ENCODE data around the gene UTP18. TPM values are rescaled to one million over a fixed set of nuclear protein-coding genes. Genes with fewer than 3 reads are reported as not detected.
A peak's percentile ranks its signal among the peaks of the same experiment; 100 is the strongest.
"Not testable (repeated sequence)": the region's sequence is repeated elsewhere in the genome, so short reads cannot be mapped to it uniquely, and the experiment has no call there.

The UTP18 gene
- polyA plus RNA-seq: 10 to 100 TPM in 1 of 2 donors, 1 to 10 TPM in 1; 8.4 to 23.1 TPM

GRCh38 chr17:51260237-51261023 is at the start of gene UTP18:
Gene UTP18 (plus strand): TSS chr17:51260546. CDS start chr17:51260585, 39 bp downstream.
- peak within 1 kb of the TSS; percentile 82 to 99 for H3K4me3 ChIP-seq (ENCODE audit: low read depth in 1 of 2, low read length in 2 of 2)
- H3K27ac ChIP-seq (ENCODE audit: low read depth in 2 of 2, low read length in 1 of 2): peak within 1 kb of the TSS; percentile 95 to 99
- WGBS, 2 donors: 0 to 1% methylated on average over 77 to 93 of the region's 93 CpGs
- no peaks in the 10 kb centered on the region for H3K9me3 ChIP-seq (ENCODE audit: control insufficient read depth in 2 of 2, insufficient read depth in 1 of 2, low read depth in 1 of 2, low read length in 1 of 2)
- no peaks in the 10 kb centered on the region for H3K27me3 ChIP-seq (ENCODE audit: control insufficient read depth in 1 of 2, insufficient read depth in 2 of 2, low read length in 2 of 2)
- peaks cover 0 to 9% of the 10 kb centered on the region in 2 donors for H3K4me1 ChIP-seq (ENCODE audit: control insufficient read depth in 2 of 2, insufficient read depth in 2 of 2, low read length in 1 of 2)
- no peaks in the 10 kb centered on the region for H3K36me3 ChIP-seq (ENCODE audit: control insufficient read depth in 2 of 2, insufficient read depth in 2 of 2, low read length in 1 of 2)

DNA sequence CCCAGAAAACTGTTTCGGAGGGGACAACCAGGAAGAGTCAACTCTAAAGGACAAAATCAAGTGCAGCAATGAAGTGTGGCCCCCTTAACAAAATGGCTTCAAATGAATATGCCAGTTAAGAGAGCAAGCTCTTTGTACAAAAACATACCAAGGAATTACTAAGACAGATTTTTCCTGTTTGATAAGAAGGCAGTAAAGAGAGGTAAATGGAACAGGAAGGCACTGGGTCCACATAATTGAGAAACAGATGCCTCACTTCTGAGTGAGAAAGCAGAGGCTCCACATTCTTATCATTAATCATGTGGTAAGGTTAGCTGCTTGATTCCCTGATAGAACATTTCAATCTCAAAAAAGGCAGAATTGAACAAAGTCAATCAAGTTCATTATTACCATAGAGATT is 45.4 kb upstream of the UTP18 start:
- Histone ChIP-seq H3K27me3 (ENCODE audit: control insufficient read depth in 1 of 2, insufficient read depth in 2 of 2, low read length in 2 of 2) (no peaks in the 10 kb centered on the region), H3K9me3 (ENCODE audit: control insufficient read depth in 2 of 2, insufficient read depth in 1 of 2, low read depth in 1 of 2, low read length in 1 of 2) (no peaks in the 10 kb centered on the region), H3K36me3 (ENCODE audit: control insufficient read depth in 2 of 2, insufficient read depth in 2 of 2, low read length in 1 of 2) (peaks cover 0 to 2% of the 10 kb centered on the region in 2 donors), H3K27ac (ENCODE audit: low read depth in 2 of 2, low read length in 1 of 2) (no peak overlapping the region), H3K4me3 (ENCODE audit: low read depth in 1 of 2, low read length in 2 of 2) (no peak overlapping the region), H3K4me1 (ENCODE audit: control insufficient read depth in 2 of 2, insufficient read depth in 2 of 2, low read length in 1 of 2) (no peaks in the 10 kb centered on the region)
- WGBS, 2 donors: 97% methylated on average over 1 of the region's 1 CpG

GRCh38 chr17:51217946-51218345 is 42.4 kb upstream of the UTP18 start:
- Histone ChIP-seq H3K4me1 (ENCODE audit: control insufficient read depth in 2 of 2, insufficient read depth in 2 of 2, low read length in 1 of 2) (no peaks in the 10 kb centered on the region), H3K27ac (ENCODE audit: low read depth in 2 of 2, low read length in 1 of 2) (no peak overlapping the region), H3K27me3 (ENCODE audit: control insufficient read depth in 1 of 2, insufficient read depth in 2 of 2, low read length in 2 of 2) (no peaks in the 10 kb centered on the region), H3K9me3 (ENCODE audit: control insufficient read depth in 2 of 2, insufficient read depth in 1 of 2, low read depth in 1 of 2, low read length in 1 of 2) (no peaks in the 10 kb centered on the region), H3K36me3 (ENCODE audit: control insufficient read depth in 2 of 2, insufficient read depth in 2 of 2, low read length in 1 of 2) (no peaks in the 10 kb centered on the region), H3K4me3 (ENCODE audit: low read depth in 1 of 2, low read length in 2 of 2) (no peak overlapping the region)
- 93 to 97% methylated on average over 1 of the region's 1 CpG for WGBS, 2 donors

- Histone ChIP-seq H3K27ac (ENCODE audit: low read depth in 2 of 2, low read length in 1 of 2) (no peak overlapping the region), H3K9me3 (ENCODE audit: control insufficient read depth in 2 of 2, insufficient read depth in 1 of 2, low read depth in 1 of 2, low read length in 1 of 2) (no peaks in the 10 kb centered on the region), H3K4me3 (ENCODE audit: low read depth in 1 of 2, low read length in 2 of 2) (no peak overlapping the region), H3K36me3 (ENCODE audit: control insufficient read depth in 2 of 2, insufficient read depth in 2 of 2, low read length in 1 of 2) (no peaks in the 10 kb centered on the region), H3K27me3 (ENCODE audit: control insufficient read depth in 1 of 2, insufficient read depth in 2 of 2, low read length in 2 of 2) (no peaks in the 10 kb centered on the region), H3K4me1 (ENCODE audit: control insufficient read depth in 2 of 2, insufficient read depth in 2 of 2, low read length in 1 of 2) (no peaks in the 10 kb centered on the region)
- 81 to 83% methylated on average over 4 of the region's 4 CpGs for WGBS, 2 donors
These were observed 39.0 kb upstream of the UTP18 start for GRCh38 chr17:51221322-51221721.

DNA sequence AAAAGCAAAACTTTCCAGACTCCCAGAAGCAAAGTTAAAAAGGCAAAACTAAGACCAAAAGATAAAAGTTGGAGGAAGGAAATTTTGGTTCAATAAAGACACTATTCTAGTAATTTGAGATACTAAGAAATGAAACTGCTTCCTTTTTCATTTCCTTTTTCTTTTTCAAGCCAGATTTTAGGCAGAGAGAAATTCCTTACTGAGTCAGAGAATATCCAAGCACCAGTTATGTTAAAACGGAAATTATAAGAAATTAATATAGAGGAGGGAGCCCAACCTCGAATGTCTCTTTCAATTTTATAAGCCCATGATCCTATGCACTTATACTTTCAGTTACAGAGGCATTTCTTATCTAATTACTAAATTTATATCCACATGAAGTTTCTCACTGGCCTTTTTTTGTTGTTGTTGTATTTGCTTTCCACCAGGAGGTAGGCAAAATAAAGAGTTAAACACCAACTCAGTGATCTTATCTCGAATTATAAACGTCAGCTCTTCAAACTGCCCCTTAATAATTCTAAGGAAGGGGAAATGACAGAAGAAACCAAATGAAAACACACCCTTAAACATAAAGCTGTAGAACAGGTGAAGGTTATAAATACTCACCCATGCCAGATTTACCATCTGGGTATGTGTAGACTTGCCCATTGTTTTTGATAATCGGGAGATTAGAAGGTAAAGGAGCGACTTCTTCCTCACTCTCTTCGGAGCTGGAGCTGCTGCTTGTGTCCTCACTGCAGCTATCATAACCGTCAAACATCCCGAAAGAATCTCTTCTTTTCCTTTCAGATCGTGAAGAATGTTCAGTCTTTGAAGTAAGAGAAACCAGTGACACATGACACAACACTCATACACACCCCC is 35.7 kb upstream of the UTP18 start:
- Histone ChIP-seq H3K36me3 (ENCODE audit: control insufficient read depth in 2 of 2, insufficient read depth in 2 of 2, low read length in 1 of 2) (no peaks in the 10 kb centered on the region), H3K4me1 (ENCODE audit: control insufficient read depth in 2 of 2, insufficient read depth in 2 of 2, low read length in 1 of 2) (no peaks in the 10 kb centered on the region), H3K27me3 (ENCODE audit: control insufficient read depth in 1 of 2, insufficient read depth in 2 of 2, low read length in 2 of 2) (no peaks in the 10 kb centered on the region), H3K4me3 (ENCODE audit: low read depth in 1 of 2, low read length in 2 of 2) (no peak overlapping the region), H3K9me3 (ENCODE audit: control insufficient read depth in 2 of 2, insufficient read depth in 1 of 2, low read depth in 1 of 2, low read length in 1 of 2) (no peaks in the 10 kb centered on the region), H3K27ac (ENCODE audit: low read depth in 2 of 2, low read length in 1 of 2) (no peak overlapping the region)
- WGBS, 2 donors: 42 to 46% methylated on average over 10 of the region's 10 CpGs

DNA sequence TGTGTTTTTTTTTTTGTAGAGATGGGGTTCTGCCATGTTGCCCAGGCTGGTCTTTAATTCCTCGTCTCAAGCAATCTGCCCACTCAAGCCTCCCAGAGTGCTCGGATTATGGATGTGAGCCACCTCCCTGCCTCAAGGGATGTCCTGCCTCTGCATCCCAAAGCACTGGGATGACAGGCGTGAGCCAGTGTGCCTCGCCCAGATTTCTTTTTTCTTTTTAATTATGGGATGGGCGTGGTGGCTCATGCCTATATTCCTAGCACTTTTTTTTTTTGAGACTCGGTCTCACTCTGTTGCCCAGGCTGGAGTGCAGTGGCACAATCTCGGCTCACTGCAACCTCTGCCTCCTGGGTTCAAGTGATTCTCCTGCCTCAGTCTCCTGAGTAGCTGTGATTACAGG is 34.8 kb upstream of the UTP18 start:
- WGBS, 2 donors: 70 to 72% methylated on average over 7 of the region's 7 CpGs
- not testable (repeated sequence) for H3K36me3 ChIP-seq (ENCODE audit: control insufficient read depth in 2 of 2, insufficient read depth in 2 of 2, low read length in 1 of 2); H3K27me3 ChIP-seq (ENCODE audit: control insufficient read depth in 1 of 2, insufficient read depth in 2 of 2, low read length in 2 of 2); H3K4me1 ChIP-seq (ENCODE audit: control insufficient read depth in 2 of 2, insufficient read depth in 2 of 2, low read length in 1 of 2); H3K9me3 ChIP-seq (ENCODE audit: control insufficient read depth in 2 of 2, insufficient read depth in 1 of 2, low read depth in 1 of 2, low read length in 1 of 2); H3K4me3 ChIP-seq (ENCODE audit: low read depth in 1 of 2, low read length in 2 of 2)
- H3K27ac ChIP-seq (ENCODE audit: low read depth in 2 of 2, low read length in 1 of 2): peak overlapping the region in 1 of 2 donors; percentile 33

DNA sequence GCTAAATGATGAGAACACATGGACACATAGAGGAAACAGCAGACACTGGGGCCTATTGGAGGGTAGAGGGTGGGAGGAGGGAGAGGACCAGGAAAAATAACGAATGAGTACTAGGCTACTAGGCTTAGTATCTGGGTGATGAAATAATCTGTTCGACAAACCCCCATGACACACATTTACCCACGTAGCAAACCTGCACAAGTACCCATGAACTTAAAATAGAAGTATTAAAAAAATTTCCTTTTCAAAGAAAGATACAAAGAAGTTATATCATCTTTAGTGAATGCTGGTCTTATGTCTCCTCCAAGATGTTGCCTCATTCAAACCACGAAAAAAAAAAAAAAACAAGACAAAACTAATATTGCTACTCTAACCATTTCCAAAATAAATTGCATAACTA is 32.2 kb upstream of the UTP18 start:
- 63 to 71% methylated on average over 4 of the region's 4 CpGs for WGBS, 2 donors
- Histone ChIP-seq H3K27ac (ENCODE audit: low read depth in 2 of 2, low read length in 1 of 2) (no peak overlapping the region), H3K36me3 (ENCODE audit: control insufficient read depth in 2 of 2, insufficient read depth in 2 of 2, low read length in 1 of 2) (no peaks in the 10 kb centered on the region), H3K27me3 (ENCODE audit: control insufficient read depth in 1 of 2, insufficient read depth in 2 of 2, low read length in 2 of 2) (no peaks in the 10 kb centered on the region), H3K4me1 (ENCODE audit: control insufficient read depth in 2 of 2, insufficient read depth in 2 of 2, low read length in 1 of 2) (peaks cover 0 to 3% of the 10 kb centered on the region in 2 donors), H3K9me3 (ENCODE audit: control insufficient read depth in 2 of 2, insufficient read depth in 1 of 2, low read depth in 1 of 2, low read length in 1 of 2) (no peaks in the 10 kb centered on the region), H3K4me3 (ENCODE audit: low read depth in 1 of 2, low read length in 2 of 2) (no peak overlapping the region)

GRCh38 chr17:51229889-51230288 is 30.5 kb upstream of the UTP18 start:
- Histone ChIP-seq H3K4me1 (ENCODE audit: control insufficient read depth in 2 of 2, insufficient read depth in 2 of 2, low read length in 1 of 2) (peaks cover 0 to 3% of the 10 kb centered on the region in 2 donors), H3K36me3 (ENCODE audit: control insufficient read depth in 2 of 2, insufficient read depth in 2 of 2, low read length in 1 of 2) (no peaks in the 10 kb centered on the region), H3K27ac (ENCODE audit: low read depth in 2 of 2, low read length in 1 of 2) (no peak overlapping the region), H3K27me3 (ENCODE audit: control insufficient read depth in 1 of 2, insufficient read depth in 2 of 2, low read length in 2 of 2) (no peaks in the 10 kb centered on the region), H3K4me3 (ENCODE audit: low read depth in 1 of 2, low read length in 2 of 2) (no peak overlapping the region), H3K9me3 (ENCODE audit: control insufficient read depth in 2 of 2, insufficient read depth in 1 of 2, low read depth in 1 of 2, low read length in 1 of 2) (no peaks in the 10 kb centered on the region)
- 96 to 98% methylated on average over 3 of the region's 3 CpGs for WGBS, 2 donors

- 86 to 89% methylated on average over 4 of the region's 4 CpGs for WGBS, 2 donors
- H3K36me3 ChIP-seq (ENCODE audit: control insufficient read depth in 2 of 2, insufficient read depth in 2 of 2, low read length in 1 of 2): no peaks in the 10 kb centered on the region
- H3K27ac ChIP-seq (ENCODE audit: low read depth in 2 of 2, low read length in 1 of 2): no peak overlapping the region
- no peak overlapping the region for H3K4me3 ChIP-seq (ENCODE audit: low read depth in 1 of 2, low read length in 2 of 2)
- no peaks in the 10 kb centered on the region for H3K27me3 ChIP-seq (ENCODE audit: control insufficient read depth in 1 of 2, insufficient read depth in 2 of 2, low read length in 2 of 2)
- H3K9me3 ChIP-seq (ENCODE audit: control insufficient read depth in 2 of 2, insufficient read depth in 1 of 2, low read depth in 1 of 2, low read length in 1 of 2): no peaks in the 10 kb centered on the region
- H3K4me1 ChIP-seq (ENCODE audit: control insufficient read depth in 2 of 2, insufficient read depth in 2 of 2, low read length in 1 of 2): peaks cover 0 to 3% of the 10 kb centered on the region in 2 donors
These were observed 30.0 kb upstream of the UTP18 start for GRCh38 chr17:51230306-51230705.
